Naive thymus-derived CD8-positive, alpha-beta T cell (primary cell): ENCODE data around the gene MINPP1. TPM values are rescaled to one million over a fixed set of nuclear protein-coding genes. Genes with fewer than 3 reads are reported as not detected.

Experiments used
- ATAC-seq, 2 donors: fragments of 150-1000 bp; cut with Tn5 transposase in 1 of 2; sonication (Bioruptor Pico), chemical (Tn5 transposase) in 1 of 2; 1 replicate in 1 of 2; 2 replicates in 1 of 2; pipeline ENCODE4 v1.10.0; 2021; ENCODE audit warnings: mild to moderate bottlenecking in 2 of 2, moderate library complexity in 2 of 2
- POLR2A ChIA-PET: fragments of 350-600 bp; sonication (Branson Sonifier 250); formaldehyde crosslinking; loops from one replicate; lab custom pipeline; 2021; ENCODE audit warnings: antibody characterized with exemption; lab: Charles Lee
- DNase-seq, 10 donors: peaks; one replicate each; pipeline versions ENCODE4 v3.0.0 to v3.0.0-alpha.2; 2020 to 2022
- H3K27ac Mint-ChIP-seq, 10 donors: one replicate each; pipeline ENCODE4 v1.8.0; 2020 to 2022; ENCODE audit warnings: mild to moderate bottlenecking in 10 of 10, mixed read lengths in 10 of 10, moderate library complexity in 4 of 10, inconsistent platforms in 1 of 10
- H3K27me3 Mint-ChIP-seq, 5 donors: one replicate each; pipeline ENCODE4 v1.8.0; 2021 to 2022; ENCODE audit warnings: mixed read lengths in 5 of 5
- H3K36me3 Mint-ChIP-seq, 3 donors: one replicate each; pipeline ENCODE4 v1.8.0; 2020 to 2022; ENCODE audit warnings: mixed read lengths in 3 of 3, mild to moderate bottlenecking in 2 of 3, inconsistent platforms in 1 of 3
- H3K4me1 Mint-ChIP-seq, 4 donors: one replicate each; pipeline ENCODE4 v1.8.0; 2021 to 2022; ENCODE audit warnings: mixed read lengths in 4 of 4
- H3K4me3 Mint-ChIP-seq, 10 donors: one replicate each; pipeline ENCODE4 v1.8.0; 2020 to 2022; ENCODE audit warnings: mild to moderate bottlenecking in 10 of 10, mixed read lengths in 10 of 10, moderate library complexity in 6 of 10, inconsistent platforms in 1 of 10
- H3K9me3 Mint-ChIP-seq, 9 donors: one replicate each; pipeline ENCODE4 v1.8.0; 2020 to 2022; ENCODE audit warnings: mixed read lengths in 9 of 9, mild to moderate bottlenecking in 3 of 9, inconsistent platforms in 1 of 9, moderate library complexity in 1 of 9
- polyA plus RNA-seq, 3 donors: library from polyadenylated mRNA; unstranded; fragments of 300-500 nt; fragmentation: Illumina TruSeq; gene quantifications; one replicate each; pipeline ENCODE4 v1.2.3, GENCODE V29; 2021
- total RNA-seq, 8 experiments: library from RNA in 2 of 8; stranded (reverse) in 2 of 8; gene quantifications; one replicate each; pipeline ENCODE4 v1.2.3 and lab custom pipeline; 2021 to 2026

MINPP1 gene
- total and polyA plus RNA-seq, 5 experiments from 2014 or later: 5.0 to 8.4 (median 6.6) TPM

GRCh38 chr10:87531908-87532622 is 27.4 kb downstream of the MINPP1 start:
- Mint-ChIP-seq H3K36me3 (peaks cover 12 to 49% (median 48%) of the 10 kb centered on the region in 3 donors), H3K4me3 (no peak overlapping the region), H3K9me3 (peaks cover 0 to 21% (median 3%) of the 10 kb centered on the region in 9 donors), H3K27me3 (no peaks in the 10 kb centered on the region), H3K4me1 (peaks cover 4 to 25% (median 11%) of the 10 kb centered on the region in 4 donors), H3K27ac (peak overlapping the region in 4 of 10 donors; percentile 24 to 60 (median 40))
- no peak for ATAC-seq
- DNase-seq: no peak
- POLR2A ChIA-PET: no interaction called here

- peaks cover 12 to 48% (median 42%) of the 10 kb centered on the region in 3 donors for H3K36me3 Mint-ChIP-seq
- ATAC-seq: no peak
- peaks cover 0 to 17% (median 3%) of the 10 kb centered on the region in 9 donors for H3K9me3 Mint-ChIP-seq
- H3K4me3 Mint-ChIP-seq: no peak overlapping the region
- H3K27ac Mint-ChIP-seq: peak overlapping the region in 1 of 10 donors; percentile 38
- DNase-seq: no peak
- peaks cover 4 to 21% (median 13%) of the 10 kb centered on the region in 4 donors for H3K4me1 Mint-ChIP-seq
- POLR2A ChIA-PET: no interaction called here
- H3K27me3 Mint-ChIP-seq: no peaks in the 10 kb centered on the region
Measured at GRCh38 chr10:87532696-87533095, 28.0 kb downstream of the MINPP1 start.

- POLR2A ChIA-PET: no interaction called here
- DNase-seq: no peak
- H3K36me3 Mint-ChIP-seq: peaks cover 13 to 45% (median 36%) of the 10 kb centered on the region in 3 donors
- no peaks in the 10 kb centered on the region for H3K27me3 Mint-ChIP-seq
- peaks cover 4 to 20% (median 9%) of the 10 kb centered on the region in 4 donors for H3K4me1 Mint-ChIP-seq
- H3K27ac Mint-ChIP-seq: no peak overlapping the region
- no peak for ATAC-seq
- H3K9me3 Mint-ChIP-seq: peaks cover 0 to 5% (median 0%) of the 10 kb centered on the region in 9 donors
- no peak overlapping the region for H3K4me3 Mint-ChIP-seq
Measured at GRCh38 chr10:87534173-87534858, 29.6 kb downstream of the MINPP1 start.

- Mint-ChIP-seq H3K36me3 (peaks cover 38 to 56% (median 56%) of the 10 kb centered on the region in 3 donors), H3K4me1 (peaks cover 0 to 19% (median 8%) of the 10 kb centered on the region in 4 donors), H3K27ac (peak overlapping the region in 1 of 10 donors; percentile 31), H3K9me3 (peaks cover 0 to 22% (median 15%) of the 10 kb centered on the region in 9 donors), H3K27me3 (no peaks in the 10 kb centered on the region), H3K4me3 (no peak overlapping the region)
- no peak for ATAC-seq
- no peak for DNase-seq
- POLR2A ChIA-PET: no interaction called here
Measured at GRCh38 chr10:87538092-87539015, 33.7 kb downstream of the MINPP1 start.

- DNase-seq: no peak
- peaks cover 8 to 22% (median 12%) of the 10 kb centered on the region in 4 donors for H3K4me1 Mint-ChIP-seq
- peaks cover 0 to 23% (median 18%) of the 10 kb centered on the region in 9 donors for H3K9me3 Mint-ChIP-seq
- no peak overlapping the region for H3K4me3 Mint-ChIP-seq
- no peak for ATAC-seq
- POLR2A ChIA-PET: no interaction called here
- no peak overlapping the region for H3K27ac Mint-ChIP-seq
- H3K36me3 Mint-ChIP-seq: peaks cover 38 to 63% (median 62%) of the 10 kb centered on the region in 3 donors
- H3K27me3 Mint-ChIP-seq: no peaks in the 10 kb centered on the region
Measured at GRCh38 chr10:87541114-87541513, 36.4 kb downstream of the MINPP1 start.

GRCh38 chr10:87544721-87545120 is 40.0 kb downstream of the MINPP1 start:
- ATAC-seq: no peak
- DNase-seq: no peak
- Mint-ChIP-seq H3K36me3 (peaks cover 30 to 53% (median 49%) of the 10 kb centered on the region in 3 donors), H3K9me3 (peaks cover 0 to 23% (median 18%) of the 10 kb centered on the region in 9 donors), H3K4me3 (no peak overlapping the region), H3K4me1 (peaks cover 7 to 18% (median 14%) of the 10 kb centered on the region in 4 donors), H3K27ac (no peak overlapping the region), H3K27me3 (no peaks in the 10 kb centered on the region)
- POLR2A ChIA-PET: no interaction called here

- DNase-seq (no peak), ATAC-seq (no peak)
- H3K4me3 Mint-ChIP-seq: peak overlapping the region in 3 of 10 donors; percentile 9 to 66 (median 42)
- POLR2A ChIA-PET: no interaction called here
- peaks cover 0 to 23% (median 15%) of the 10 kb centered on the region in 9 donors for H3K9me3 Mint-ChIP-seq
- peaks cover 23 to 48% (median 43%) of the 10 kb centered on the region in 3 donors for H3K36me3 Mint-ChIP-seq
- peaks cover 8 to 23% (median 16%) of the 10 kb centered on the region in 4 donors for H3K4me1 Mint-ChIP-seq
- no peaks in the 10 kb centered on the region for H3K27me3 Mint-ChIP-seq
- peak overlapping the region in 6 of 10 donors; percentile 18 to 76 (median 54) for H3K27ac Mint-ChIP-seq
Measured at GRCh38 chr10:87545783-87546182, 41.1 kb downstream of the MINPP1 start.

GRCh38 chr10:87546210-87546609 is 41.5 kb downstream of the MINPP1 start:
- H3K27ac Mint-ChIP-seq: peak overlapping the region in 2 of 10 donors; percentile 18 to 44
- H3K36me3 Mint-ChIP-seq: peaks cover 20 to 47% (median 40%) of the 10 kb centered on the region in 3 donors
- no peak for DNase-seq
- no peak for ATAC-seq
- H3K9me3 Mint-ChIP-seq: peaks cover 0 to 23% (median 15%) of the 10 kb centered on the region in 9 donors
- POLR2A ChIA-PET: no interaction called here
- peaks cover 8 to 27% (median 16%) of the 10 kb centered on the region in 4 donors for H3K4me1 Mint-ChIP-seq
- H3K4me3 Mint-ChIP-seq: peak overlapping the region in 2 of 10 donors; percentile 9 to 20
- no peaks in the 10 kb centered on the region for H3K27me3 Mint-ChIP-seq

GRCh38 chr10:87546971-87547413 is 42.3 kb downstream of the MINPP1 start:
- POLR2A ChIA-PET: no interaction called here
- no peak overlapping the region for H3K27ac Mint-ChIP-seq
- no peak for ATAC-seq

GRCh38 chr10:87547734-87548311 is 43.1 kb downstream of the MINPP1 start:
- POLR2A ChIA-PET: no interaction called here
- peaks cover 8 to 41% (median 34%) of the 10 kb centered on the region in 3 donors for H3K36me3 Mint-ChIP-seq

More at GRCh38 chr10:87546971-87547413, 42.3 kb downstream of the MINPP1 start:
- Mint-ChIP-seq H3K4me3 (no peak overlapping the region), H3K27me3 (no peaks in the 10 kb centered on the region), H3K4me1 (peaks cover 8 to 28% (median 16%) of the 10 kb centered on the region in 4 donors), H3K9me3 (peaks cover 0 to 18% (median 12%) of the 10 kb centered on the region in 9 donors), H3K36me3 (peaks cover 12 to 41% (median 34%) of the 10 kb centered on the region in 3 donors)
- DNase-seq: no peak

GRCh38 chr10:87550741-87551140 is 46.0 kb downstream of the MINPP1 start:
- no peak overlapping the region for H3K4me3 Mint-ChIP-seq
- peak overlapping the region in 5 of 10 donors; percentile 2 to 79 (median 43) for H3K27ac Mint-ChIP-seq
- peaks cover 0 to 5% (median 0%) of the 10 kb centered on the region in 9 donors for H3K9me3 Mint-ChIP-seq
- POLR2A ChIA-PET: interaction anchor here (0.6 kb wide), 1 partner anchor 1670 kb away, joined by 3 read pairs; no protein-coding TSS in a partner anchor
- DNase-seq: no peak
- H3K36me3 Mint-ChIP-seq: peaks cover 4 to 40% (median 33%) of the 10 kb centered on the region in 3 donors
- H3K4me1 Mint-ChIP-seq: peaks cover 4 to 19% (median 11%) of the 10 kb centered on the region in 4 donors
- no peak for ATAC-seq
- no peaks in the 10 kb centered on the region for H3K27me3 Mint-ChIP-seq

More at GRCh38 chr10:87547734-87548311, 43.1 kb downstream of the MINPP1 start:
- Mint-ChIP-seq H3K4me3 (no peak overlapping the region), H3K4me1 (peaks cover 8 to 26% (median 16%) of the 10 kb centered on the region in 4 donors), H3K27ac (no peak overlapping the region), H3K27me3 (no peaks in the 10 kb centered on the region), H3K9me3 (peaks cover 0 to 11% (median 6%) of the 10 kb centered on the region in 9 donors)
- no peak for ATAC-seq
- DNase-seq: no peak
